ENCODE data around the gene TMEM214.

- TF ChIP-seq POLR2AphosphoS5 (IDR thresholded peaks at IDR 0.05; ENCODE audit: low read depth, low read length) (no peak), SIN3A (IDR thresholded peaks at IDR 0.05; ENCODE audit: borderline replicate concordance, insufficient read depth, low read length) (no peak), TAF1 (IDR thresholded peaks at IDR 0.05; ENCODE audit: borderline replicate concordance, insufficient read depth, low read length) (no peak)
Observed at GRCh38 chr2:27027211-27027651, 5.5 kb upstream of the TMEM214 start.

Measured in PFSK-1 (cell line).